Smooth muscle cell (in vitro differentiated cells): ENCODE measurements around the gene ZNF467. TPM values are rescaled to one million over a fixed set of nuclear protein-coding genes. Genes with fewer than 3 reads are reported as not detected.

Experiments
- DNase-seq: peaks from one replicate; lab custom pipeline; 2025; ENCODE audit not compliant: unreplicated experiment; lab: John Stamatoyannopoulos, UW
- H2AFZ ChIP-seq: fragments of 200-600 bp; sonication (generic); 2 replicates; pipeline ENCODE4 v1.6.0; 2016; ENCODE audit warnings: antibody characterized with exemption, low read depth, mild to moderate bottlenecking
- H3F3A ChIP-seq: fragments of 200-600 bp; sonication (generic); 2 replicates; pipeline ENCODE4 v1.6.0; 2017; ENCODE audit warnings: antibody characterized with exemption, low read depth
- H3K27ac ChIP-seq: fragments of 200-600 bp; sonication (generic); 2 replicates; pipeline ENCODE4 v1.5.1; 2016; ENCODE audit warnings: low read depth, mild to moderate bottlenecking
- H3K27me3 ChIP-seq: fragments of 200-600 bp; sonication (generic); 2 replicates; pipeline ENCODE4 v1.6.1; 2016; ENCODE audit warnings: low read depth, mild to moderate bottlenecking
- H3K36me3 ChIP-seq: fragments of 200-600 bp; sonication (generic); 2 replicates; pipeline ENCODE4 v1.5.1; 2016; ENCODE audit warnings: low read depth
- H3K4me1 ChIP-seq: fragments of 200-600 bp; sonication (generic); 2 replicates; pipeline ENCODE4 v1.5.1; 2016; ENCODE audit warnings: low read depth
- H3K4me2 ChIP-seq: fragments of 200-600 bp; sonication (generic); 2 replicates; pipeline ENCODE4 v1.6.0; 2016; ENCODE audit warnings: mild to moderate bottlenecking
- H3K4me3 ChIP-seq: fragments of 200-600 bp; sonication (generic); 2 replicates; pipeline ENCODE4 v1.5.1; 2016; ENCODE audit warnings: mild to moderate bottlenecking
- H3K79me2 ChIP-seq: fragments of 200-600 bp; sonication (generic); 2 replicates; pipeline ENCODE4 v1.6.0; 2016; ENCODE audit warnings: low read depth, mild to moderate bottlenecking
- H3K9ac ChIP-seq: fragments of 200-600 bp; sonication (generic); 2 replicates; pipeline ENCODE4 v1.6.0; 2016; ENCODE audit warnings: low read depth
- H3K9me3 ChIP-seq: fragments of 200-600 bp; sonication (generic); replicated peaks from 2 replicates; pipeline ENCODE4 v1.5.1; 2016; ENCODE audit warnings: low read depth
- H4K20me1 ChIP-seq: fragments of 200-600 bp; sonication (generic); 2 replicates; pipeline ENCODE4 v1.6.0; 2016; ENCODE audit warnings: low read depth
- CTCF ChIP-seq: fragments of 200-600 bp; sonication (generic); IDR thresholded peaks from 2 replicates; pipeline ENCODE4 v1.5.1; 2017; ENCODE audit warnings: borderline replicate concordance, mild to moderate bottlenecking, antibody characterized with exemption; ENCODE audit not compliant: insufficient read depth, poor library complexity, severe bottlenecking
- WGBS: methylation state at CpG from one replicate; pipeline ENCODE4 v1.1.7; 2016; ENCODE audit warnings: low lambda C conversion rate; 5-methylcytosine and 5-hydroxymethylcytosine counted together
- polyA plus RNA-seq: library from polyadenylated mRNA; unstranded; fragments of >200 nt; fragmentation: Nextera tagmentation; extraction: Ambion mirVana; gene quantifications from 2 replicates; pipeline ENCODE4 v1.2.1, GENCODE V29; 2016
- total RNA-seq: library from RNA; depleted of rRNA; stranded (reverse); fragments of >200 nt; gene quantifications from 2 replicates; pipeline ENCODE4 v1.2.3, GENCODE V29; 2014

The ZNF467 gene
- total and polyA plus RNA-seq, 2 experiments from 2014 or later, result 2.0 to 8.2 TPM

- Histone ChIP-seq H3K9ac (no peak overlapping the region), H3K4me2 (peak overlapping the region; percentile 92), H3K9me3 (no peaks in the 10 kb centered on the region), H4K20me1 (peaks cover 8% of the 10 kb centered on the region), H3K4me3 (peak overlapping the region; percentile 70), H3K27ac (no peak overlapping the region), H2AFZ (no peak overlapping the region), H3K27me3 (peaks cover 30% of the 10 kb centered on the region), H3K4me1 (peaks cover 6% of the 10 kb centered on the region), H3K79me2 (no peaks in the 10 kb centered on the region), H3K36me3 (no peaks in the 10 kb centered on the region), H3F3A (no peaks in the 10 kb centered on the region)
- 0% methylated on average over 2 of the region's 37 CpGs for WGBS
- TF ChIP-seq CTCF, result no peak
- DNase-seq, result peak; percentile 80
Measured at GRCh38 chr7:149771720-149772240, 1.6 kb downstream of the ZNF467 start.

- peaks cover 8% of the 10 kb centered on the region for H4K20me1 ChIP-seq
- H3K4me3 ChIP-seq, result peak overlapping the region; percentile 70
- H3K9me3 ChIP-seq, result no peaks in the 10 kb centered on the region
- 32% methylated on average over 16 of the region's 16 CpGs for WGBS
- peak overlapping the region; percentile 72 for H2AFZ ChIP-seq
- H3K4me1 ChIP-seq, result peaks cover 8% of the 10 kb centered on the region
- peaks cover 38% of the 10 kb centered on the region for H3K27me3 ChIP-seq
- H3K27ac ChIP-seq, result no peak overlapping the region
- TF ChIP-seq CTCF, result no peak
- no peak for DNase-seq
- H3K9ac ChIP-seq, result no peak overlapping the region
- no peaks in the 10 kb centered on the region for H3F3A ChIP-seq
- H3K36me3 ChIP-seq, result no peaks in the 10 kb centered on the region
- peak overlapping the region; percentile 92 for H3K4me2 ChIP-seq
- no peaks in the 10 kb centered on the region for H3K79me2 ChIP-seq
Measured at GRCh38 chr7:149770728-149771636, 2.4 kb downstream of the ZNF467 start.

GRCh38 chr7:149769915-149770314 is 3.5 kb downstream of the ZNF467 start:
- Histone ChIP-seq H3K9me3 (no peaks in the 10 kb centered on the region), H3K27me3 (peaks cover 49% of the 10 kb centered on the region), H2AFZ (no peak overlapping the region), H3K9ac (no peak overlapping the region), H3K4me2 (no peak overlapping the region), H3K36me3 (no peaks in the 10 kb centered on the region), H3F3A (no peaks in the 10 kb centered on the region), H3K4me1 (peaks cover 19% of the 10 kb centered on the region), H4K20me1 (peaks cover 13% of the 10 kb centered on the region), H3K79me2 (no peaks in the 10 kb centered on the region), H3K27ac (no peak overlapping the region), H3K4me3 (no peak overlapping the region)
- no peak for TF ChIP-seq CTCF
- no peak for DNase-seq
- WGBS, result 84% methylated on average over 2 of the region's 2 CpGs

- no peak for TF ChIP-seq CTCF
- Histone ChIP-seq H3K4me1 (peaks cover 24% of the 10 kb centered on the region), H4K20me1 (peaks cover 7% of the 10 kb centered on the region), H2AFZ (no peak overlapping the region), H3K36me3 (no peaks in the 10 kb centered on the region), H3K9me3 (no peaks in the 10 kb centered on the region), H3K79me2 (no peaks in the 10 kb centered on the region), H3K4me2 (no peak overlapping the region), H3K9ac (no peak overlapping the region), H3K27me3 (peaks cover 58% of the 10 kb centered on the region), H3K4me3 (no peak overlapping the region), H3F3A (no peaks in the 10 kb centered on the region), H3K27ac (no peak overlapping the region)
- no peak for DNase-seq
- WGBS, result 88% methylated on average over 7 of the region's 7 CpGs
Measured at GRCh38 chr7:149768931-149769330, 4.5 kb downstream of the ZNF467 start.
